MCF 10A (cell line): Measurements from ENCODE around the gene IL22RA1. TPM values are rescaled to one million over a fixed set of nuclear protein-coding genes. Genes with fewer than 3 reads are reported as not detected.

ENCODE experiments used
- BruUV-seq: library from RNA; stranded (reverse); fragments of 400-500 nt; replicated peaks from 2 replicates; lab custom pipeline; 2021; lab: Mats Ljungman, UMichigan
- CTCF ChIA-PET: fragments of 300-600 bp; sonication (Branson Sonifier 250); formaldehyde crosslinking; extraction: SDS; loops from one replicate; lab custom pipeline; 2021; ENCODE audit warnings: antibody characterized with exemption, inconsistent platforms; lab: Yijun Ruan, JAX
- POLR2A ChIA-PET: fragments of 300-600, 350-650 bp; sonication (Branson Sonifier 250); formaldehyde crosslinking; extraction: SDS; loops from one replicate; lab custom pipeline; 2020; ENCODE audit warnings: antibody characterized with exemption, inconsistent platforms; lab: Yijun Ruan, JAX
- DNase-seq: peaks from one replicate; pipeline ENCODE4 v3.0.0-alpha.2; 2018; ENCODE audit not compliant: unreplicated experiment
- H3K27ac Mint-ChIP-seq: one replicate; pipeline ENCODE4 v1.8.0; 2022; ENCODE audit warnings: mild to moderate bottlenecking, low read depth, mixed read lengths; ENCODE audit not compliant: unreplicated experiment
- H3K27me3 Mint-ChIP-seq: one replicate; pipeline ENCODE4 v1.8.0; 2022; ENCODE audit warnings: mixed read lengths; ENCODE audit not compliant: insufficient read depth, unreplicated experiment
- H3K36me3 Mint-ChIP-seq: one replicate; pipeline ENCODE4 v1.8.0; 2022; ENCODE audit warnings: mild to moderate bottlenecking, moderate library complexity, mixed read lengths; ENCODE audit not compliant: insufficient read depth, unreplicated experiment
- H3K4me1 Mint-ChIP-seq: one replicate; pipeline ENCODE4 v1.8.0; 2022; ENCODE audit warnings: mixed read lengths; ENCODE audit not compliant: insufficient read depth, unreplicated experiment
- H3K4me3 Mint-ChIP-seq: one replicate; pipeline ENCODE4 v1.8.0; 2022; ENCODE audit warnings: mild to moderate bottlenecking, moderate library complexity, mixed read lengths; ENCODE audit not compliant: unreplicated experiment
- H3K9me3 Mint-ChIP-seq: one replicate; pipeline ENCODE4 v1.8.0; 2022; ENCODE audit warnings: mixed read lengths; ENCODE audit not compliant: unreplicated experiment
- intact Hi-C: fragments of 100-400 bp; cut with micrococcal nuclease; formaldehyde crosslinking; loops from 2 replicates; pipeline ENCODE4 v1.14.1; 2022
- total RNA-seq: library from RNA; stranded (reverse); gene quantifications from 2 replicates; pipeline ENCODE4 v1.2.3, GENCODE V29; 2022
- TF ChIP-seq, protein P1 (sequence below): fragments of 200-600 bp; IDR thresholded peaks from one replicate; pipeline ENCODE4 v1.8.0; 2022; ENCODE audit warnings: antibody characterized with exemption, mild to moderate bottlenecking; ENCODE audit not compliant: unreplicated experiment

Gene IL22RA1
- total RNA-seq, 1 experiment from 2014 or later: not detected

DNA sequence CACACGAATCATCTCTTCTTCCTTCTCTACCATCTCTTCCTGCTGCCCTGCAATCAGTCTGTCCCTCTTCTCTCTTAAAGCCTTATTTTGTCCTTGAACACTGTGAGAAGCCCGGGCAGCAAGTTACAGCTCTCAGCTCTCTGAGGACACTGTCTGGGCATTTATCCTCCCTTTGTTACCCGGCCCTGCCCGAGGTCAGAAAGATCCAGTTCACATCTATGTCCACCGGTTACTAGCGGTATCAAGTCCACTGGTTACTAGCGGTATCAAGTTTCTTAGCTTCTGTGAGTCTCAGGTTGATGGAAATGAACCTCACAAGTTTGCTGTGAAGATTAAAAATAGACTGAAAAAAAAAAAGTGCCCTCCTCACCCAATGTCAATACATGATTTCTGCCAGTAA, 25.3 kb upstream of the IL22RA1 start:
- Mint-ChIP-seq H3K9me3 (no peaks in the 10 kb centered on the region), H3K4me1 (no peaks in the 10 kb centered on the region), H3K4me3 (no peak overlapping the region), H3K36me3 (no peaks in the 10 kb centered on the region), H3K27me3 (peaks cover 12% of the 10 kb centered on the region), H3K27ac (no peak overlapping the region)
- DNase-seq: no peak
- POLR2A ChIA-PET: interaction anchor here (0.7 to 1.0 kb wide), 2 partner anchors 20 to 24 kb away, joined by 3 read pairs; no protein-coding TSS in a partner anchor
- no TSS peak for BruUV-seq
- CTCF ChIA-PET: interaction anchor here (1.5 kb wide), 1 partner anchor 34 kb away, joined by 4 read pairs; no protein-coding TSS in a partner anchor
- intact Hi-C loops: no loop called here
- TF ChIP-seq, protein P1, sequence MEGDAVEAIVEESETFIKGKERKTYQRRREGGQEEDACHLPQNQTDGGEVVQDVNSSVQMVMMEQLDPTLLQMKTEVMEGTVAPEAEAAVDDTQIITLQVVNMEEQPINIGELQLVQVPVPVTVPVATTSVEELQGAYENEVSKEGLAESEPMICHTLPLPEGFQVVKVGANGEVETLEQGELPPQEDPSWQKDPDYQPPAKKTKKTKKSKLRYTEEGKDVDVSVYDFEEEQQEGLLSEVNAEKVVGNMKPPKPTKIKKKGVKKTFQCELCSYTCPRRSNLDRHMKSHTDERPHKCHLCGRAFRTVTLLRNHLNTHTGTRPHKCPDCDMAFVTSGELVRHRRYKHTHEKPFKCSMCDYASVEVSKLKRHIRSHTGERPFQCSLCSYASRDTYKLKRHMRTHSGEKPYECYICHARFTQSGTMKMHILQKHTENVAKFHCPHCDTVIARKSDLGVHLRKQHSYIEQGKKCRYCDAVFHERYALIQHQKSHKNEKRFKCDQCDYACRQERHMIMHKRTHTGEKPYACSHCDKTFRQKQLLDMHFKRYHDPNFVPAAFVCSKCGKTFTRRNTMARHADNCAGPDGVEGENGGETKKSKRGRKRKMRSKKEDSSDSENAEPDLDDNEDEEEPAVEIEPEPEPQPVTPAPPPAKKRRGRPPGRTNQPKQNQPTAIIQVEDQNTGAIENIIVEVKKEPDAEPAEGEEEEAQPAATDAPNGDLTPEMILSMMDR: no peak

DNA sequence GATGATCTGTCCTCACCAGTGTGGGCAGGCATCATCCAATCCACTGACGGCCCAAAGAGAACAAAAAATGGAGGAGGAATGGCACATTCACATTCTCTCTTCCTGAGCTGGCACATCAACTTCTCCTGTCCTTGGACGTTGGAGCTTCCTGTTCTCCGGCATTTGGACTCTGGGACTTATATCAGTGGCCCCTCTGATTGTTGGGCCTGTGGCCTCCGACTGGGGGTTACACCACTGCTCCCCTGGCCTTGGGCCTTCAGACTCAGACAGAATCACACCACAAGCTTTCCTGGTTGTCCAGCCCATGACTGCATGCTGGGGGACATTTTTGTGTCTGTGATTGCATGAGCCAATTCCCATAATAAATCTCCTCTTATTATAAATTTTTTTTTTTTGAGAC, 24.1 kb upstream of the IL22RA1 start:
- Mint-ChIP-seq H3K27ac (no peak overlapping the region), H3K4me3 (no peak overlapping the region), H3K36me3 (no peaks in the 10 kb centered on the region), H3K27me3 (peaks cover 12% of the 10 kb centered on the region), H3K9me3 (no peaks in the 10 kb centered on the region), H3K4me1 (no peaks in the 10 kb centered on the region)
- DNase-seq: no peak
- ChIA-PET CTCF (interaction anchor here (0.7 kb wide), 1 partner anchor 67 kb away, joined by 3 read pairs; no protein-coding TSS in a partner anchor), POLR2A (no interaction called here)
- intact Hi-C loops: no loop called here
- TF ChIP-seq, protein P1: no peak
- no TSS peak for BruUV-seq

DNA sequence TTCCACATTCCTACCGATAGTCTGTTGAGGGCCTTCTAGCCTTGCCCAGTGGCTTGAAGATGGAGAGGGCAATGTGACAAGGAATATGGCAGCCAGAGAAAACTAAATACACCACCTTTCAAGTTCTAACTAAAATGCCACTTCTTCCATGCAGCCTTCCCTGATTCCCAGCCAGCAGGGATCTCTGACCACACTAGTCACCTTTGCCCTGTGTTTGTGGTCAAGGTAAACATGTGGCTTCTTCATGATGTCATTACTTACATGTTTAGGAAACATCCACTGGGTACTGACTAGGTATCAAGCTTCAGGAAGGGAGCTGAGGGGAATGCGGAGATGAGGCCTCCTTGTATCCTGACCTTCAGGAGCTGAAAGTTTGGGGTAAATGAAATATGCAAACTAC, 22.6 kb upstream of the IL22RA1 start:
- TF ChIP-seq, protein P1: no peak
- POLR2A ChIA-PET: interaction anchor here (0.7 kb wide), 1 partner anchor 157 kb away, joined by 3 read pairs; no protein-coding TSS in a partner anchor
- CTCF ChIA-PET: interaction anchor here (0.5 to 2.0 kb wide), 5 partner anchors 15 to 1825 kb away, joined by 3 to 7 read pairs (median 3); no protein-coding TSS in a partner anchor
- no peaks in the 10 kb centered on the region for H3K36me3 Mint-ChIP-seq
- no peaks in the 10 kb centered on the region for H3K4me1 Mint-ChIP-seq
- BruUV-seq: no TSS peak
- DNase-seq: no peak
- no peak overlapping the region for H3K27ac Mint-ChIP-seq
- intact Hi-C loops: no loop called here
- H3K9me3 Mint-ChIP-seq: no peaks in the 10 kb centered on the region
- no peak overlapping the region for H3K4me3 Mint-ChIP-seq
- H3K27me3 Mint-ChIP-seq: peaks cover 12% of the 10 kb centered on the region

DNA sequence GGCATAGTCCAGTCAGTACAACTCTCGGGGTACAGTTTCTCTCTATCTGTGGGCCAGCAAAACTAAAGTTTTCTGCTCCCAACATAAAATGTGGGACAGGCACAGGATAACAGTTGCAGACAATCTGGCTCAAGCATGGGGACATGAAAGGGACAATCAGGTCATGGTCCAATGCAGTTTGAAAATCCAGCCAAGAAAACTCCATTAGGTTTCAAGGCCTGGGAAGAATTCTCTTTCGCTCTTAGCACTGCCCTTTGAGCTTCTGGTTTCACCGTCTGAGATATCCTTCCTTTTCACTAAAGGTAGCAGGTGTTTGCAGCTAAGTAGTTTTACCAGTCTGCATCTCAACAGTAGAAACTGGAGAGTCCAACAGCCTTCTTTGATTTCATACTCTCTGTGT, 21.1 kb upstream of the IL22RA1 start:
- ChIA-PET POLR2A (no interaction called here), CTCF (interaction anchor here (0.6 to 2.0 kb wide), 2 partner anchors 15 to 228 kb away, joined by 6 to 7 read pairs; no protein-coding TSS in a partner anchor)
- Mint-ChIP-seq H3K27me3 (peaks cover 12% of the 10 kb centered on the region), H3K9me3 (no peaks in the 10 kb centered on the region), H3K27ac (no peak overlapping the region), H3K36me3 (no peaks in the 10 kb centered on the region), H3K4me1 (no peaks in the 10 kb centered on the region), H3K4me3 (no peak overlapping the region)
- intact Hi-C loops: no loop called here
- DNase-seq: no peak
- TF ChIP-seq, protein P1: no peak
- BruUV-seq: no TSS peak
